Activated CD8-positive, alpha-beta T cell treated with anti-CD3 and anti-CD28 coated beads, Interleukin-2, amount 10 ng/mL, durations not matched to agents 7 days and 5 days (primary cell): Measurements from ENCODE around the gene NPTXR. TPM values are rescaled to one million over a fixed set of nuclear protein-coding genes. Genes with fewer than 3 reads are reported as not detected.

ENCODE experiments used
- ATAC-seq: fragments of 150-1000 bp; cut with Tn5 transposase; one replicate; pipeline ENCODE4 v1.10.0; 2021; ENCODE audit warnings: moderate library complexity
- CTCF ChIA-PET: fragments of 350-600 bp; sonication (Branson Sonifier 250); formaldehyde crosslinking; loops from one replicate; lab custom pipeline; 2021; ENCODE audit warnings: antibody characterized with exemption; lab: Charles Lee
- POLR2A ChIA-PET: fragments of 350-600 bp; sonication (Branson Sonifier 250); formaldehyde crosslinking; loops from one replicate; lab custom pipeline; 2021; ENCODE audit warnings: antibody characterized with exemption; lab: Charles Lee
- DNase-seq: peaks from one replicate; pipeline ENCODE4 v3.0.0-alpha.2; 2020
- H3K27ac Mint-ChIP-seq: one replicate; pipeline ENCODE4 v1.8.0; 2021; ENCODE audit warnings: mild to moderate bottlenecking, mixed read lengths
- H3K27me3 Mint-ChIP-seq: one replicate; pipeline ENCODE4 v1.8.0; 2021; ENCODE audit warnings: low read depth, mixed read lengths
- H3K36me3 Mint-ChIP-seq: one replicate; pipeline ENCODE4 v1.8.0; 2021; ENCODE audit warnings: low read depth, mixed read lengths
- H3K4me1 Mint-ChIP-seq: one replicate; pipeline ENCODE4 v1.8.0; 2021; ENCODE audit warnings: low read depth, mixed read lengths
- H3K4me3 Mint-ChIP-seq: one replicate; pipeline ENCODE4 v1.8.0; 2021; ENCODE audit warnings: mild to moderate bottlenecking, mixed read lengths
- H3K9me3 Mint-ChIP-seq: one replicate; pipeline ENCODE4 v1.8.0; 2022; ENCODE audit warnings: mixed read lengths; ENCODE audit not compliant: insufficient read depth
- total RNA-seq, 2 experiments: library from RNA; stranded (reverse); gene quantifications; one replicate each; pipeline ENCODE4 v1.2.3, GENCODE V29; 2021

The NPTXR gene
- total RNA-seq, 2 experiments from 2014 or later: 0.68 to 0.76 TPM

GRCh38 chr22:38850399-38850798 lies 6.6 kb upstream of the NPTXR start:
- POLR2A ChIA-PET: no interaction called here
- no peak for ATAC-seq
- DNase-seq: no peak
- Mint-ChIP-seq H3K9me3 (no peaks in the 10 kb centered on the region), H3K36me3 (no peaks in the 10 kb centered on the region), H3K4me3 (no peak overlapping the region), H3K27ac (no peak overlapping the region), H3K27me3 (peaks cover 33% of the 10 kb centered on the region), H3K4me1 (no peaks in the 10 kb centered on the region)
- CTCF ChIA-PET: interaction anchor here (0.6 to 1.5 kb wide), 2 partner anchors 81 to 82 kb away, joined by 3 to 4 read pairs; no protein-coding TSS in a partner anchor

- ChIA-PET CTCF (interaction anchor here (0.6 to 0.9 kb wide), 2 partner anchors 20 to 81 kb away, joined by 3 to 4 read pairs; no protein-coding TSS in a partner anchor), POLR2A (no interaction called here)
- Mint-ChIP-seq H3K4me3 (no peak overlapping the region), H3K27ac (no peak overlapping the region), H3K27me3 (peaks cover 37% of the 10 kb centered on the region), H3K4me1 (no peaks in the 10 kb centered on the region), H3K36me3 (no peaks in the 10 kb centered on the region), H3K9me3 (no peaks in the 10 kb centered on the region)
- DNase-seq (no peak), ATAC-seq (no peak)
Measured at GRCh38 chr22:38849811-38850210, 6.0 kb upstream of the NPTXR start.

- ChIA-PET POLR2A (no interaction called here), CTCF (interaction anchor here (0.8 to 1.2 kb wide), 2 partner anchors 24 to 122 kb away, joined by 3 read pairs; no protein-coding TSS in a partner anchor)
- ATAC-seq: no peak
- no peak overlapping the region for H3K27ac Mint-ChIP-seq
- peaks cover 48% of the 10 kb centered on the region for H3K27me3 Mint-ChIP-seq
- peaks cover 7% of the 10 kb centered on the region for H3K4me1 Mint-ChIP-seq
- no peaks in the 10 kb centered on the region for H3K9me3 Mint-ChIP-seq
- no peak overlapping the region for H3K4me3 Mint-ChIP-seq
- H3K36me3 Mint-ChIP-seq: no peaks in the 10 kb centered on the region
- no peak for DNase-seq
Measured at GRCh38 chr22:38846412-38846811, 2.6 kb upstream of the NPTXR start.

- POLR2A ChIA-PET: no interaction called here
- Mint-ChIP-seq H3K4me3 (no peak overlapping the region), H3K36me3 (no peaks in the 10 kb centered on the region), H3K4me1 (peaks cover 7% of the 10 kb centered on the region), H3K27me3 (peaks cover 53% of the 10 kb centered on the region), H3K9me3 (no peaks in the 10 kb centered on the region), H3K27ac (no peak overlapping the region)
- ATAC-seq (no peak), DNase-seq (no peak)
- CTCF ChIA-PET: interaction anchor here (2.3 to 2.5 kb wide), 2 partner anchors 24 to 112 kb away, joined by 11 to 16 read pairs; no protein-coding TSS in a partner anchor
Measured at GRCh38 chr22:38845004-38845740, 1.3 kb upstream of the NPTXR start.

GRCh38 chr22:38844315-38845003 lies 631 bp upstream of the NPTXR start:
- H3K27me3 Mint-ChIP-seq: peaks cover 60% of the 10 kb centered on the region
- H3K4me1 Mint-ChIP-seq: peaks cover 7% of the 10 kb centered on the region
- no peak overlapping the region for H3K27ac Mint-ChIP-seq
- POLR2A ChIA-PET: no interaction called here
- H3K9me3 Mint-ChIP-seq: no peaks in the 10 kb centered on the region
- DNase-seq: no peak
- CTCF ChIA-PET: interaction anchor here (1.5 to 2.5 kb wide), 4 partner anchors 25 to 159 kb away, joined by 3 to 16 read pairs (median 7); no protein-coding TSS in a partner anchor
- peak overlapping the region; percentile 17 for H3K4me3 Mint-ChIP-seq
- no peaks in the 10 kb centered on the region for H3K36me3 Mint-ChIP-seq
- ATAC-seq: no peak

GRCh38 chr22:38843201-38843656 lies 599 bp downstream of the NPTXR start:
- no peak overlapping the region for H3K27ac Mint-ChIP-seq
- ATAC-seq: peak; percentile 90
- H3K36me3 Mint-ChIP-seq: no peaks in the 10 kb centered on the region
- H3K4me1 Mint-ChIP-seq: peaks cover 7% of the 10 kb centered on the region
- H3K4me3 Mint-ChIP-seq: no peak overlapping the region
- CTCF ChIA-PET: interaction anchor here (0.6 to 2.5 kb wide), 11 partner anchors 10 to 163 kb away, joined by 3 to 16 read pairs (median 3); no protein-coding TSS in a partner anchor
- peaks cover 53% of the 10 kb centered on the region for H3K27me3 Mint-ChIP-seq
- no peaks in the 10 kb centered on the region for H3K9me3 Mint-ChIP-seq
- DNase-seq: peak; percentile 56
- POLR2A ChIA-PET: interaction anchor here (0.7 to 0.8 kb wide), 2 partner anchors 16 to 33 kb away, joined by 4 read pairs; no protein-coding TSS in a partner anchor

GRCh38 chr22:38842512-38843200 lies 1.2 kb downstream of the NPTXR start:
- CTCF ChIA-PET: interaction anchor here (0.6 to 2.5 kb wide), 11 partner anchors 11 to 164 kb away, joined by 3 to 16 read pairs (median 3); no protein-coding TSS in a partner anchor
- DNase-seq (no peak), ATAC-seq (no peak)
- peaks cover 7% of the 10 kb centered on the region for H3K4me1 Mint-ChIP-seq
- H3K36me3 Mint-ChIP-seq: no peaks in the 10 kb centered on the region
- H3K27me3 Mint-ChIP-seq: peaks cover 52% of the 10 kb centered on the region
- H3K4me3 Mint-ChIP-seq: peak overlapping the region; percentile 61
- POLR2A ChIA-PET: interaction anchor here (0.7 to 0.8 kb wide), 2 partner anchors 15 to 33 kb away, joined by 4 read pairs; no protein-coding TSS in a partner anchor
- H3K27ac Mint-ChIP-seq: peak overlapping the region; percentile 72
- H3K9me3 Mint-ChIP-seq: no peaks in the 10 kb centered on the region

GRCh38 chr22:38841635-38842034 lies 2.2 kb downstream of the NPTXR start:
- no peaks in the 10 kb centered on the region for H3K9me3 Mint-ChIP-seq
- peaks cover 45% of the 10 kb centered on the region for H3K27me3 Mint-ChIP-seq
- ATAC-seq (no peak), DNase-seq (no peak)
- no peak overlapping the region for H3K27ac Mint-ChIP-seq
- ChIA-PET POLR2A (no interaction called here), CTCF (no interaction called here)
- peaks cover 7% of the 10 kb centered on the region for H3K4me1 Mint-ChIP-seq
- H3K36me3 Mint-ChIP-seq: no peaks in the 10 kb centered on the region
- no peak overlapping the region for H3K4me3 Mint-ChIP-seq

GRCh38 chr22:38841211-38841610 lies 2.6 kb downstream of the NPTXR start:
- no peaks in the 10 kb centered on the region for H3K9me3 Mint-ChIP-seq

GRCh38 chr22:38840129-38840528 lies 3.7 kb downstream of the NPTXR start:
- CTCF ChIA-PET: no interaction called here
- H3K4me3 Mint-ChIP-seq: no peak overlapping the region
- H3K4me1 Mint-ChIP-seq: peaks cover 7% of the 10 kb centered on the region
- POLR2A ChIA-PET: interaction anchor here (1.0 kb wide), 1 partner anchor 24 kb away, joined by 3 read pairs; no protein-coding TSS in a partner anchor
- no peak for DNase-seq
- ATAC-seq: no peak
- H3K27me3 Mint-ChIP-seq: peaks cover 36% of the 10 kb centered on the region
- H3K27ac Mint-ChIP-seq: no peak overlapping the region
- H3K9me3 Mint-ChIP-seq: no peaks in the 10 kb centered on the region
- H3K36me3 Mint-ChIP-seq: no peaks in the 10 kb centered on the region

More at GRCh38 chr22:38841211-38841610, 2.6 kb downstream of the NPTXR start:
- Mint-ChIP-seq H3K4me1 (peaks cover 7% of the 10 kb centered on the region), H3K27me3 (peaks cover 43% of the 10 kb centered on the region), H3K4me3 (no peak overlapping the region), H3K36me3 (no peaks in the 10 kb centered on the region), H3K27ac (no peak overlapping the region)
- ChIA-PET CTCF (no interaction called here), POLR2A (no interaction called here)
- ATAC-seq: no peak
- no peak for DNase-seq

GRCh38 chr22:38839686-38840085 lies 4.1 kb downstream of the NPTXR start:
- Mint-ChIP-seq H3K36me3 (no peaks in the 10 kb centered on the region), H3K4me3 (no peak overlapping the region), H3K4me1 (peaks cover 7% of the 10 kb centered on the region), H3K9me3 (no peaks in the 10 kb centered on the region), H3K27ac (no peak overlapping the region), H3K27me3 (peaks cover 33% of the 10 kb centered on the region)
- ChIA-PET CTCF (no interaction called here), POLR2A (no interaction called here)
- no peak for DNase-seq
- ATAC-seq: no peak
